GM18499 (cell line): Measurements from ENCODE around the gene DNAH3.
"Not testable (repeated sequence)": the region's sequence is repeated elsewhere in the genome, so short reads cannot be mapped to it uniquely, and the experiment has no call there.

ENCODE experiments used
- ATAC-seq: cut with Tn5 transposase; IDR thresholded peaks from one replicate; pipeline ENCODE4 v1.9.1; 2021; ENCODE audit warnings: moderate number of reproducible peaks; ENCODE audit not compliant: insufficient read depth, unreplicated experiment

The DNAH3 gene

DNA sequence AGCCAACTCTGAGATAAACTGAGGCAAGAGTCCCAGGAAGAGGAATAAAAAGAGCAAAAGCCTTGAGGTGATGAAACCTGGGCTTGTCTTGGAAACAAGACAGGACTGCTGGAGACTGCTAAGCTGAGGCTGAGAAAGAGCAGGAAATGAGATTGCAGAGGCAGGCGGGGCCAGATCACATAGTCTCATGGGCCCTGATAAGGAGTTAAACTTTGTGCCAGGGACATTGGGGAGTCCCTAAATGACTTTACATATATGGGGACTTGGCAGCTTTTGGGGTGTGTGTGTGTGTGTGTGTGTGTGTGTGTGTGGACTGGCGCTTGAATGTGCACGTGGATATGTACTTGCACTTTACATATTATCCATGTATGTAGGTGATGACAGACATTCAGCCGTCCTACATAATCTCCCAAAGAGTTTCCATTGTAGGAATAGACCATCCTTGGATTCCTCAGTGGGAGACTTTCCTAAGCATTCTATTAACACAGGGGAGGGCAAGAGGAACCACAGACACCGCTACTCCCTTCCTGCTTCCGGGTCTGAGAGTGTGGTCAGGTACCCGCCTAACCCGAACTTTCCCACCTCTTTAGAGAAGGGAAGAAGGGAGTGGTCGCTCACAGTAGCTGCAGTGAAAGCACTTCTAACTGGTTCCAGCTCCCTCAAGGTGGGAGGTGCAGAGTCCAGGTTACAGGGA lies 127.0 kb downstream of the DNAH3 start:
- ATAC-seq: no peak

DNA sequence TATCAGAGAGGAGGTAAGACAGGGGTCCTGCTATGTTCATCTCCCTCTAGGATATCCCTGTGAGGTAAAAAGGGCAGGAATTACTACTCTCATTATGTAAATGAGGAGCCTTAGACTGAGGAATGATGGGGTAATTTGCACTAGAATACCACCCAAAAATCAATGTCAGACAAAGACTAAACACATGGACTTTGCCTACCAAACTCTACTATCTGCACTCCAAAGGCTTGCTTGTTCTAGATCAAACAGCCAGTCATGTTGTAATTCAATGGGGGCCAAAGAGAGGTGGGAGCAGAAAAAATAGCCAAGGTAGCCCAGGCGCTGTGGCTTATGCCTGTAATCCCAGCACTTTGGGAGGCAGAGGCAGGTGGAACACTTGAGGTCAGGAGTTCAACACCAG lies 129.3 kb downstream of the DNAH3 start:
- ATAC-seq: no peak

DNA sequence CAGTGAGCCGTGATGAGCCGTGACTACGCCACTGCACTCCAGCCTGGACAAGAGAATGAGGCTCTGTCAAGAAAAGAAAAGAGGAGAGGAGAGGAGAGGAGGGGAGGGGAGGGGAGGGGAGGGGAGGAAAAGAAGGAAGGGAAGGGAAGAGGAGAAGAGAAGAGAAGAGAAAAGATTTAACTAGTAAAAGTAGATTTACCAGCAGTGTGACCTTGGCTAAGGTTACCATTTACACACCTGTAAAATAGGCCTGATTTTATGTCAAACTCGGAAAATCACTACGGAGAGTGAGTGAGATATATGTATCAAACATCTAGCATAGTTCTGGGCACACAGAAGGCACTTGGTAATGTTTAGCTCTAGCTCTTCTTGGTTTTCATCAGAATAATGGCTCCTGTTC lies 140.8 kb downstream of the DNAH3 start:
- ATAC-seq: no peak

DNA sequence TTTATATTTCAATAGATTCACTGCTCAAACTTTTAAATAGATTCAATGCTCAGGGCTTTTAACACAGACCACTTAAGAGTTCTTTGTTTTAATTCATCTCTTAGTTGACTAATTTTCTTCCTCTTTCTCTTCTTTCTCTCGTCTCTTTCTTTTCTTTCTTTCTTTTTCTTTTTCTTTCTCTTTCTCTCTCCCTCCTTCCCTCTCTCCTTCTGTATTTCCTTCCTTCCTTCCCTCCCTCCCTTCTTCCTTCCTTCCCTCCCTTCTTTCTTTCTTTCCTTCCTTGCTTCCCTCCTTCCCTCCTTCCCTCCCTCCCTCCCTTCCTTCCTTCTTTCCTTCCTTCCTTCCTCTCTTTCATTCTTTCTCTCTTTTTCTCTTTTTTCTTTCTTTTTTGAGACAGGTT lies 145.6 kb downstream of the DNAH3 start:
- no peak for ATAC-seq

DNA sequence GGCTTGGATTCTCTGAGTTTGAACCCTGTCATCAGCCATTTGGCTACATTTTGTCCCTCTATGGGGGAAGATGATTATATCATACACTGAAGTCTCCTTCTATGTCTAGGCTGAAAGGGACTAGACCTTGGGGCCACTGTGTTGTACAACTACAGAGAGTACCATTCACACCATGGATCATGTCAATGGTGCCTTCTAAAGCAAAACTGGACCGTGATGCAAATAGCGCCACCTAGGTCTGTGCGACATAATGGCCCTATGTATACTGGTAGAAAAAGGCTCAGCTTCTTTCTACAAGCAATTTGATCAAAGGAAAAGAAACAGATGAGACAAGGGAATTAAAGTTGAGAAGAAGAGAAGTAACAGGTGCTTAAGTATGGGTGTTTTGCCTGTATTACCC lies 149.4 kb downstream of the DNAH3 start:
- no peak for ATAC-seq

DNA sequence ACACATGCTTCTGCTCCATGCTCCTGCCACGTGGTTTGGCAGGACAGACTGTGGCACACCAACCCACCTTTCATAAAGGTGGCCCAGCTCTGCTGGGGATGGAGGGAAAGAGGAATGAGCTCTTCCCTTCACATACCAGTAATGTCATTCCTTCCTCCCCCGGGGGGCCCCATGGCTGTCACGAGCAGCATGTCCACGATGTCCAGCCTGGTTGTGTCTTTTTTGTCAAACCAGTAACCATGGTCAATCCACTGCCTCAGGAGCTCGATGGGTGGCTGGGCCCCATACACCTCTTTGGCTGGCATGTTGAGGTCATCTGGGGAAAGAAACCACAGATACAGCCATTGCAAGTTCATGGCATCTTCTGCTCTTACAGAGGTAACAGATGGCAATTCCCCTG lies 153.5 kb downstream of the DNAH3 start:
- ATAC-seq: no peak

DNA sequence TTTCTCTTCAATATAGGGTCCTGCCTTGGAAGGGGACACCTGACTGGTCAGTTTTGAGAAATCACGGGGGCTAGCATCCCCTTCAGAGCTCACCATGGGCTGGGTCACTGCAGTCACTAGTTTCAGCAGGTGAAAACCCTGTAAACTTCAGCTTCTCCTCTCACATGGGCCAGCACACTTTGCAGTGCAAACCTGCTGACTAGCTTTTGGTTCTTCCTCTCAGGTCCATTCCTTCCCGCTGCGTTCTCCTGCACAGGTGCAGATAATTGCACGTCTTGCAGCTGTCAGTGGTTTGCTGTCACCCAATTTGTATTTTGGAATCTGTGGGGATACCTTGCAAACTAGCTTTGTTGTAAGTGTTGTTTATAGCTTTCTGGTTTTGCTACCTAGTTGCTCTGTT lies 154.9 kb downstream of the DNAH3 start:
- no peak for ATAC-seq

DNA sequence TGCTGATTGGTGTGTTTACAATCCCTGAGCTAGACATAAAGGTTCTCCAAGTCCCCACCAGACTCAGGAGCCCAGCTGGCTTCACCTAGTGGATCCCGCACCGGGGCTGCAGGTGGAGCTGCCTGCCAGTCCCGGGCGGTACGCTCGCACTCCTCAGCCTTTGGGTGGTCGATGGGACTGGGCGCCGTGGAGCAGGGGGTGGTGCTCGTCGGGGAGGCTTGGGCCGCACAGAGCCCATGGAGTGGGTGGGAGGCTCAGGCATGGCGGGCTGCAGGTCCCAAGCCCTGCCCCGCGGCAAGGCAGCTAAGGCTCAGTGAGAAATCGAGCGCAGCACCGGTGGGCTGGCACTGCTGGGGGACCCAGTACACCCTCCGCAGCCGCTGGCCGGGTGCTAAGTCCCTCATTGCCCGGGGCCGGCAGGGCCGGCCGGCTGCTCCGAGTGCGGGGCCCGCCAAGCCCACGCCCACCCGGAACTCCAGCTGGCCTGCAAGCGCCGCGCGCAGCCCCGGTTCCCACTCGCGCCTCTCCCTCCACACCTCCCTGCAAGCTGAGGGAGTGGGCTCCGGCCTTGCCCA lies 161.1 kb downstream of the DNAH3 start:
- ATAC-seq: not testable (repeated sequence)

DNA sequence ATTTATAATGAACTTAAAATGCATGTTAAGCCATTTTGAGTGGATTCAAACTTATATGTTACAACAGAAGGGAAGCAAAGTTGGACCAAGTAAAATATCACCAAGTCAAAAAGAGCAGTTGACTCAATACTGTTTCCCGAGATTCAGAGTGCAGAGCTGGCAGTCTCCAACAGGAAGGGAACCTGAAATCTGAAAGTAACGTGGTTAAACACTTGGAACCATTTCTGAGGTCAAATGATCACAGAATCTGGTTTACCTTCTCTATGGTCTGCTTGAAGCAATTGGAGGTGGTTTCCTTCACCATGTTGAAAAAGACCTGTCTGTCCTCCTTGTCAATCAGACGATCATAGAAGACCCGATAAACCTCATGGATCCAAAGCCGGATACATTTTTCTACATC lies 163.6 kb downstream of the DNAH3 start:
- no peak for ATAC-seq

DNA sequence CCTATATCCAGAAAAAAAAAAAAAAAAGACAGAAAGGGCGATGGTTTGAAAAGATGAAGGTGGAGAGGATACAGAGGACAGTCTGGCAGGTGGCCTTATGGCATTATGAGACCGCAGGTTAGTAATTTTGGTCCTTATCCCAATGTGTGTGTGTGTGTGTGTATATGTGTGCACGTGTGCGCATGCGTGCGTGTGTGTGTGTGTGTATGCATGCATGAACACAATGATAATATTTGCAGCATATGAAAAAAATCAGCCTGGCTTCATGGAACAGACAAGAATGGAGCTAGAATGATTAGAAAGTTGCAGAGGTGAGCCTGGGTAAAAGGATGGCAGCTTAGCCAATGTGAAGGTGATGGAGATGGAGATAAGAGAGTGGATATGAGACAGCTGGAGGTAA lies 166.6 kb downstream of the DNAH3 start:
- ATAC-seq: no peak

DNA sequence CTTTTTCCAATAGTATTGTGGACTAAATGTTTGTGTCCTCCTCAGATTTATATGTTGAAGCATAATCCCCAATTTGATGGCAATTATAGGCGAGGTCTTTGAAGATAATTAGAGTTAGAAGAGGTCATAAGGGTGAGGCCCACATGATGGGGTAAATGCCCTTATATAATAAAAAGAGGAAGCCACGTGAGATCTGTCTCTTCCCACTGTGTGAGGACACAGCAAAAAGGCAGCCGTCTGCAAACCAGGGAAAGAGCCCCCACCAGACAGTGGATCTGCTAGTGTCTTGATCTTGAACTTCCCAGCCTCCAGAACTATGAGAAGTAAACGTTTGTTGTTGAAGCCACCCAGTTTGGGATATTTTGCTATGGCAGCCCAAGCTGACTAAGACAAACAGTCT lies 174.1 kb downstream of the DNAH3 start:
- no peak for ATAC-seq

DNA sequence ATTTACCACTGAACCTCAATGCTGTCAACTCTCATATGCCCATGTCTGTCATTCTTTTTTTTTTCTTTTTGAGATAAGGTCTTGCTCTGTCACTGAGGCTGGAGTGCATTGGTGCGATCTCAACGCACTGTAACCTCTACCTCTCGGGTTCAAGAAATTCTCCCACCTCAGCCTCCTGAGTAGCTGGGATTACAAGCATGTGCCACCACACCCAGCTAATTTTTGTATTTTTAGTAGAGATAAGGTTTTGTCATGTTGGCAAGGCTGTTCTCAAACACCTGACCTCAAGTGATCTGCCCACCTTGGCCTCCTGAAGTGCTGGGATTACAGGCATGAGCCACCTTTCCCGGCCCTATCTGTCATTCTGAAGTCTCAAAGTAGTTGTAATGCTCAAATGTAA lies 177.4 kb downstream of the DNAH3 start:
- not testable (repeated sequence) for ATAC-seq

DNA sequence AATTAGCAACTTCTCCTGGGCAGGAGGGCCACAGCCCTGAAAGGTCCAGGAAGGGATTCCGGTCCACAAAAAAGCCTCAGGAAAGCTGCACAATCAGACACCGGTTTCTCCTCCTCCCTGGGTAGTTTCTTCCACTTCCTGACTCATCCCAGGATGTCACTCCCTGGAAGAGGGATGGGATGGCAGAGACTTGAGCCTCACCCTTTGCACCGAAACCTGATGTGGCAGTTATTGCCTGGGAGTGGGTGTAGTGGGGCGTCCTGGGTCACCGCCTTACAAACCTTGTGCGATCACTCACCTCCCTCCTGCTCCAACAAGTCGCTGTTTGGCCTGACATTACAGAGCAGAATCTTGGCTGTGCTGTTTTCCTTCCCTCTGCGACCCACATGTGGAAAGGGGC lies 179.2 kb downstream of the DNAH3 start:
- ATAC-seq: no peak

DNA sequence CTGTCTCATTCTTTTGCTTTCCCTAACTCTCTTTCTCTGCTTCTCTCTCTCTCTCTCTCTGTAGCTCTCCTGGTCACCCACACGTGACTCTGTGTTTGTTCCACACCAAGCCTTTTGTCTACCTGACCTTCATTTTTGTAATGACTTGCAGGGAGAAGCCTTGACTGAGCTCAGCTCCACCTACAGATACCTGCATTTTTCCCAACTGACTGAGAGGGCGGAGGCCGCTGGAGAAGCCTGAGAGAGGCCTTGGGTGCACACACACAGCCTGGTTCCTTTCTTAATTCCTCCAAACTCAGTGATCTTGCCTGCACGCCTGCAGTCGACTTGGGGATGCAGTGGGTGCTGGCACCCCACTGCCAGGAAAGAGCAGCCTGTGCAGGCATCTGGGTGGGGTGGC lies 181.3 kb downstream of the DNAH3 start:
- no peak for ATAC-seq

DNA sequence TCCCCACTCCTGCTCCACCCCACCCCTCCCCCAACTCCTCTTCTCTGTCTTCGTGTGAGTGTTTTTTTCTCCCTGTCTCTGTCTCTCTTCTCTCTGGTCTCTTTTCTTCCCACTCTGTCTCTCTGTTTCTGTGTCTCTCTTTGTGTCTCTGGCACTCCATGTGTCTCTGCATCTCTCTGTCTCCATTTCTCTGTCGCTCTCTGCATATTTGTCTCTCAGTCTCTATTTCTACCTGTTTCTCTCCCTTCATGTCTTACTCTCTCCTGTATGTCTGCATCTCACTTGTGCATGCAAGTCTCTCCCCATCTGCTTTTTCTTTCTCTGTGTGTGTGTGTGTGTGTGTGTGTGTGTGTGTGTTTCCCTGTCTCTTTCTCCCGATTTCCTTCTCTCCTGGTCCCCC lies 181.9 kb downstream of the DNAH3 start:
- ATAC-seq: no peak

DNA sequence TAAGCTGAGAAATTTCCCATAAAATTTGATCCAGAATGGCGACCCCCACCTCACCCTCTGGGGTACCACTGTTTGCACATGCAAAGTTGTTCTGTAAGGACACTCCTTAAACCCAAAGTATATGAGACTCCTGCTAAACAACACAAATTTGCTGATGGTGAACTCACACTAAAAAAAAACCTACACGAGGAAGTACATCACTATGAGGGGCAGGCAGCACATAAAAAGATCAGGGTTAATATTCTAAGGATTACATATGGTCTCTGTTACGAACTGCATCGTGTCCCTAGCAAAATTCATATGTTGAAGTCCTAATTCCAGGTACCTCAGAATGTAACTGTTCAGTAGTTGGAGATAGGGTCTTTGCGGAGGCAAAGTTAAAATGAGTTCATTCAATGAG lies 189.7 kb downstream of the DNAH3 start:
- ATAC-seq: no peak

DNA sequence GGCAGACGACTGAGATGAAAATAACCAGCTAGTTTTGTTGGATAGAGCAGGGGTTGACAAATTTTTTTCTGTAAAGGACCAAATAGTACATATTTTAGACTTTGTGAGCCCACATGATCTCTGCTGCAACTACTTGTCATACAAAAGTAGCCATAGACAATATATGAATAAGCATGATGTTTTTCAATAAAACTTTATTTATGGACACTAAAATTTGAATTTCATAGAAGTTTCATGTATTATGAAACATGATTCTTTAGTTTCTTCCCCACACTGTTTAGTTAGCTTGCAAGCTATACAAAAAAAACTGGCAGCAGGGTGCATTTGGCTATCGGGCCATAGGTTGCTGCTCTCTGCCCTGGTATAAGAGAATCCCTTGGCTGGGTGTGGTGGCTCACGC lies 193.5 kb downstream of the DNAH3 start:
- ATAC-seq: no peak

DNA sequence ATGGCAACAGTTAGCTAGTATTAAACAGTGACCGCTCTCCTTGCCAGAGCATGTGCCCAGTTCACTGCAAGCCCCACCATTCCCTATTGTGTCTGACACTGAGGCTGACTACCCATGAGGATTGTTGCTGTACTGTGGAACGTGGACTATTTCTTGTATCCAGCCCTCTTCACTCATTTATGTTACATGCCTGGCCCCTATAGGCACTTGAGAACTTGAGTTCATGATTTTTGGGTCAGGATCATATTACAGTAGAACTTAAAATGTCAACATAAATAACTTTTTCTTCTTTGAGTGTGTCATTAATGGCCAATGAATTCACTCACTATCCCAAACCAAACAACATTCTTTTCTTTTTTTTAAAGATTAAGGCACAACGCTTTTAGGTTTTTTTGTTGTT lies 194.3 kb downstream of the DNAH3 start:
- no peak for ATAC-seq

DNA sequence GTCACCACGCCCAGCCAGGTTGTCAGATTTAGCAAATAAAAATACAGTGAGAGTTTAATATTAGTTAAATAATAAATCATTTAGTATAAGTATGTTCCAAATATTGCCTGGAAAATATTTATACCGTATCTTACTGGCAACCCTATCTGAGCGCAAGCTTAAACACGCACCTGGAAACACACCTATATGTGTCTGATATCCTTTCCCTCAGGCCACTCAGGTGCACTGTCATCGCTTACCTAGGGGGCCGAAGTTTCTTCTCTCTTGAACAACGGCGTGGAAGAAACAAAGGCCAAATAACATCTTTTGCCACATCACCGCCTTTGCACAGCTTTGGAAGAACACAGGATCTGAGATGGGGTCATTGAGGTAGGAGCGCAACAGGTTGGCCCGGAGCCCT lies 196.1 kb downstream of the DNAH3 start:
- no peak for ATAC-seq

DNA sequence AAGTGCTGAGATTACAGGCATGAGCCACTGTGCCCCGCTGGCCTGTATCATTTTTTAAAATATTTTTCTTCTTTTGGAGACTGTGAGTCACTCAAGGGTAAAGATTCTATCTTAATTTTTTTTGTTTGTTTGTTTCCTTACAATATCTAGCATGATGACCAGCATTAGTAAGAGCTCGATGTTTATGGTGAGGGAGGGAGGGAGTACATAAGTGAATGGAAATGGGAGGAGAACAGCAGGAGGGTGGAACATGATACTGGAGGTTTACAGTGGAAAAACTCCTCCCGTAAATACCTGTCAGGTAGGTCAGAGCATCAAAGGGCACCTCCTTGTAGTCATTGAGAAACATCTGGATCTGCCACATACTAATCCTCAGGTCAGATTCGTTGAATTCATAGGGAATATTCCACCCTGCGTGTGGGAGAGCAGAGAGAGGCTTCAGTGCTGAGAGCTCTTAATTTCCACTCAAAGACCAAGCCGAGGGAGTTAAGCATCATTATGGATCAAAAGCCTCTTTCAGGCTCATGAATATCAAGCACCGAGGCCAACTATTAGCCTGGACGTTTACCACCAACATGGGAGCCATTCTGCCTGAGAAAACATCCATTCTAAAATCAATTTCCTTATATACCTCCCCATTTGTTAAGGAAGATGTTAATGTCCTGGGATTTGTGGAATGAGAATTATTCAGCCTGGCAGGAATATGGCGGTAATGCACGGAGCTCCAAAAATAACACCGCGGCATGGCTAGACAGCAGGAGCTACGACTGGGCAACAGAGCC lies 198.3 kb downstream of the DNAH3 start:
- ATAC-seq: no peak

DNA sequence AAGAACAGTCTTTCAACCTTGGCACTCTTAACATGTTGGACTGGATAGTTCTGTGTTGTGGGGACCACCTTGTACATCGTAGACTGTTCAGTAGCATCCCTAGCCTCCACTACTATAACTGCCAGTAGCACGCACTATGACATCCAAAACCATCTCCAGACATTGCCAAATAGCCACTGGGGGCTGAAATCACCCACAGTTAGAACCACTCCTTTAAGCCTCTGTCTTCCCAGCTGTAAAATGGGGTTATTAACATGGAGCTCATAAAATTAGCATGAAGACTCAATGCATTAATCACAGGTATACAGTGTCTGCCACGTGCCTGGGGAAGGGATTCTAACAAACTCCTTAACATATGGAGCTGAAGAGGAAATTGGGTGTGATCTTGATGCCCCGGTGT lies 200.4 kb downstream of the DNAH3 start:
- ATAC-seq: no peak

DNA sequence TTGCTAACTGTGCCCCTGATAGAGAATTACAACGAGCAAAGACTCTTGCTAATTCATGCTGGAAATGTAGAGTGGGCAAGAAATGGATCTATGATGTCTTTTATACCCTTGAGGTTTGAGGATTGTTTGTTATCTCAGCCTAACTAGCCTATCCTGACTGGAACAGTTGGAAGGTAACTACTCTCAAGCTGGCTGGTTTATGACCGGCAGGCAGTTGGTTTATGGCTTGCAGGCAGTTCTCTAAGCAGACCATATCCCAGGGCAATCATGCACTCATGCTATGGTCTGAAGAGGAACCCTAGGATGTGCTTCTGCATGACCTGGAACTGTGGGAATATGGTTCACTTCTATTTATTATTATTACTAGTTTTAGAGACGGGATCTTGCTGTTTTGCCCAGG lies 201.0 kb downstream of the DNAH3 start:
- ATAC-seq: no peak
